ENCODE data around the gene CHRM4.

The CHRM4 gene

GRCh38 chr11:46391186-46391577 is 394 bp downstream of the CHRM4 start:
- Histone ChIP-seq H3K9me3 (ENCODE audit: insufficient read depth, low read length) (no peaks in the 10 kb centered on the region), H4K20me1 (ENCODE audit: low read depth, low read length) (peaks cover 4% of the 10 kb centered on the region; the same call in 1 of the 2 replicates), H3K9ac (ENCODE audit: low read length) (no peak overlapping the region), H3K27ac (ENCODE audit: low read depth, low read length) (no peak overlapping the region), H3K9me2 (replicated peaks; ENCODE audit: insufficient read depth, low read length) (no peaks in the 10 kb centered on the region), H3K4me2 (ENCODE audit: low read depth, low read length, poor library complexity, severe bottlenecking) (peak overlapping the region; percentile 52), H2AFZ (ENCODE audit: low read depth, low read length, severe bottlenecking) (no peak overlapping the region), H3K4me3 (ENCODE audit: insufficient read depth, low read length, poor library complexity, severe bottlenecking) (peak overlapping the region; percentile 19), H3F3A (ENCODE audit: insufficient read depth) (no peaks in the 10 kb centered on the region), H3K27me3 (ENCODE audit: low read length) (no peaks in the 10 kb centered on the region), H3K79me2 (ENCODE audit: insufficient read depth, low read length) (no peaks in the 10 kb centered on the region), H3K36me3 (ENCODE audit: low read length) (no peaks in the 10 kb centered on the region)
- no peak for TF ChIP-seq EZH2phosphoT487 (conservative IDR thresholded peaks at IDR 0.05; ENCODE audit: low read length)
- no peak for TF ChIP-seq CTCF (IDR thresholded peaks at IDR 0.05; ENCODE audit: insufficient read depth, low read length, poor library complexity, severe bottlenecking)

GRCh38 chr11:46390331-46391171 is 1.0 kb downstream of the CHRM4 start:
- no peaks in the 10 kb centered on the region for H3K27me3 ChIP-seq (ENCODE audit: low read length)
- peak overlapping the region; percentile 65 for H3K4me2 ChIP-seq (ENCODE audit: low read depth, low read length, poor library complexity, severe bottlenecking)
- H3K9me2 ChIP-seq (replicated peaks; ENCODE audit: insufficient read depth, low read length) = no peaks in the 10 kb centered on the region
- no peaks in the 10 kb centered on the region for H3K9me3 ChIP-seq (ENCODE audit: insufficient read depth, low read length)
- no peaks in the 10 kb centered on the region for H3F3A ChIP-seq (ENCODE audit: insufficient read depth)
- H3K9ac ChIP-seq (ENCODE audit: low read length) = no peak overlapping the region
- no peaks in the 10 kb centered on the region for H3K79me2 ChIP-seq (ENCODE audit: insufficient read depth, low read length)
- no peak overlapping the region for H3K27ac ChIP-seq (ENCODE audit: low read depth, low read length)
- no peaks in the 10 kb centered on the region for H3K36me3 ChIP-seq (ENCODE audit: low read length)
- H4K20me1 ChIP-seq (ENCODE audit: low read depth, low read length) = peaks cover 4% of the 10 kb centered on the region; the same call in 1 of the 2 replicates
- no peak overlapping the region for H2AFZ ChIP-seq (ENCODE audit: low read depth, low read length, severe bottlenecking)
- TF ChIP-seq EZH2phosphoT487 (conservative IDR thresholded peaks at IDR 0.05; ENCODE audit: low read length) (no peak), CTCF (IDR thresholded peaks at IDR 0.05; ENCODE audit: insufficient read depth, low read length, poor library complexity, severe bottlenecking) (no peak)
- H3K4me3 ChIP-seq (ENCODE audit: insufficient read depth, low read length, poor library complexity, severe bottlenecking) = no peak overlapping the region

- no peak overlapping the region for H3K27ac ChIP-seq (ENCODE audit: low read depth, low read length)
Measured at GRCh38 chr11:46389450-46390330, 1.9 kb downstream of the CHRM4 start.

More at GRCh38 chr11:46389450-46390330, 1.9 kb downstream of the CHRM4 start:
- TF ChIP-seq EZH2phosphoT487 (conservative IDR thresholded peaks at IDR 0.05; ENCODE audit: low read length) (peak; percentile 75; the same call in 1 of the 2 replicates), CTCF (IDR thresholded peaks at IDR 0.05; ENCODE audit: insufficient read depth, low read length, poor library complexity, severe bottlenecking) (peak; percentile 88)
- Histone ChIP-seq H3K4me3 (ENCODE audit: insufficient read depth, low read length, poor library complexity, severe bottlenecking) (peak overlapping the region; percentile 39), H3K79me2 (ENCODE audit: insufficient read depth, low read length) (no peaks in the 10 kb centered on the region), H3K36me3 (ENCODE audit: low read length) (no peaks in the 10 kb centered on the region), H3K4me2 (ENCODE audit: low read depth, low read length, poor library complexity, severe bottlenecking) (peak overlapping the region; percentile 65), H2AFZ (ENCODE audit: low read depth, low read length, severe bottlenecking) (no peak overlapping the region), H3K9me2 (replicated peaks; ENCODE audit: insufficient read depth, low read length) (no peaks in the 10 kb centered on the region), H3K9me3 (ENCODE audit: insufficient read depth, low read length) (no peaks in the 10 kb centered on the region), H4K20me1 (ENCODE audit: low read depth, low read length) (peaks cover 4% of the 10 kb centered on the region; the same call in 1 of the 2 replicates), H3K27me3 (ENCODE audit: low read length) (no peaks in the 10 kb centered on the region), H3K9ac (ENCODE audit: low read length) (no peak overlapping the region; the same call in 1 of the 2 replicates), H3F3A (ENCODE audit: insufficient read depth) (no peaks in the 10 kb centered on the region)

Data from SU-DHL-6 (cell line).